HEK293 (cell line): Measurements from ENCODE around the gene CFAP221.

Experiments used
- CTCF ChIA-PET: fragments of 350-600 bp; formaldehyde crosslinking; extraction: SDS; loops from one replicate; lab custom pipeline; 2021; ENCODE audit warnings: antibody characterized with exemption; lab: Yijun Ruan, JAX
- POLR2A ChIA-PET: fragments of 300-600 bp; formaldehyde crosslinking; extraction: SDS; loops from one replicate; lab custom pipeline; 2020; ENCODE audit warnings: antibody characterized with exemption, inconsistent platforms; lab: Yijun Ruan, JAX
- H3K27ac ChIP-seq: fragments of 200-500 bp; sonication (Bioruptor generic); 2 replicates; pipeline ENCODE4 v1.5.1; 2014; ENCODE audit warnings: low read depth, low read length, control low read depth, inconsistent platforms; ENCODE audit errors: extremely low read depth
- H3K36me3 ChIP-seq, 2 experiments: fragments of 200-500 bp in 1 of 2; sonication (Bioruptor generic) in 1 of 2; 1 replicate in 1 of 2; 2 replicates in 1 of 2; pipeline ENCODE4 v1.5.1; 2014 to 2017; ENCODE audit warnings: inconsistent platforms in 2 of 2, low read length in 2 of 2; ENCODE audit not compliant: control insufficient read depth in 2 of 2, insufficient read depth in 1 of 2
- H3K4me1 ChIP-seq: fragments of 200-500 bp; sonication (Bioruptor generic); 2 replicates; pipeline ENCODE4 v1.5.1; 2014; ENCODE audit warnings: mild to moderate bottlenecking, low read length, inconsistent platforms; ENCODE audit not compliant: control insufficient read depth, insufficient read depth
- H3K4me3 ChIP-seq: 2 replicates; pipeline ENCODE4 v1.5.1; 2011; ENCODE audit warnings: low read depth, mild to moderate bottlenecking, control low read depth, low read length, moderate library complexity
- H3K9me3 ChIP-seq: fragments of 200-500 bp; sonication (Bioruptor generic); 2 replicates; pipeline ENCODE4 v1.5.1; 2014; ENCODE audit warnings: low read depth, low read length, inconsistent platforms; ENCODE audit not compliant: control insufficient read depth, insufficient read depth
- BCL11A ChIP-seq: fragments of 450-650 bp; formaldehyde crosslinking; IDR thresholded peaks from 2 replicates; pipeline ENCODE4 v1.5.1; 2016; ENCODE audit warnings: low read depth, missing biosample characterization, missing genetic modification characterization
- KLF10 ChIP-seq: fragments of 450-650 bp; IDR thresholded peaks from 2 replicates; pipeline ENCODE4 v1.5.1; 2018; ENCODE audit warnings: missing biosample characterization, mild to moderate bottlenecking, missing genetic modification characterization
- KLF8 ChIP-seq: fragments of 450-650 bp; formaldehyde crosslinking; IDR thresholded peaks from 2 replicates; pipeline ENCODE4 v1.5.1; 2016; ENCODE audit warnings: missing biosample characterization, missing genetic modification characterization
- RBAK ChIP-seq: fragments of 450-650 bp; formaldehyde crosslinking; IDR thresholded peaks from 2 replicates; pipeline ENCODE4 v1.5.1; 2016; ENCODE audit warnings: missing biosample characterization, missing genetic modification characterization
- SP7 ChIP-seq: fragments of 450-650 bp; formaldehyde crosslinking; IDR thresholded peaks from 2 replicates; pipeline ENCODE4 v1.5.1; 2016; ENCODE audit warnings: missing biosample characterization, missing genetic modification characterization
- ZBTB21 ChIP-seq: fragments of 450-650 bp; formaldehyde crosslinking; IDR thresholded peaks from 2 replicates; pipeline ENCODE4 v1.5.1; 2017; ENCODE audit warnings: missing biosample characterization, missing genetic modification characterization
- ZNF146 ChIP-seq: fragments of 450-650 bp; formaldehyde crosslinking; IDR thresholded peaks from 2 replicates; pipeline ENCODE4 v1.5.1; 2016; ENCODE audit warnings: missing biosample characterization, missing genetic modification characterization
- ZNF221 ChIP-seq: fragments of 450-650 bp; formaldehyde crosslinking; IDR thresholded peaks from 2 replicates; pipeline ENCODE4 v1.5.1; 2017; ENCODE audit warnings: missing biosample characterization, missing genetic modification characterization, borderline replicate concordance
- ZNF266 ChIP-seq: fragments of 450-650 bp; formaldehyde crosslinking; IDR thresholded peaks from 2 replicates; pipeline ENCODE4 v1.5.1; 2016; ENCODE audit warnings: missing biosample characterization, missing genetic modification characterization, low read depth
- ZNF311 ChIP-seq: fragments of 450-650 bp; formaldehyde crosslinking; IDR thresholded peaks from 2 replicates; pipeline ENCODE4 v1.5.1; 2017; ENCODE audit warnings: missing biosample characterization, missing genetic modification characterization, borderline replicate concordance
- ZNF324 ChIP-seq: fragments of 450-650 bp; formaldehyde crosslinking; IDR thresholded peaks from 2 replicates; pipeline ENCODE4 v1.5.1; 2016; ENCODE audit warnings: missing biosample characterization, missing genetic modification characterization
- ZNF335 ChIP-seq: fragments of 450-650 bp; formaldehyde crosslinking; conservative IDR thresholded peaks from 2 replicates; pipeline ENCODE4 v1.5.1; 2016; ENCODE audit warnings: missing biosample characterization, missing genetic modification characterization
- ZNF354C ChIP-seq: fragments of 450-650 bp; formaldehyde crosslinking; IDR thresholded peaks from 2 replicates; pipeline ENCODE4 v1.5.1; 2016; ENCODE audit warnings: missing biosample characterization, missing genetic modification characterization, low read depth, borderline replicate concordance
- ZNF391 ChIP-seq: fragments of 450-650 bp; formaldehyde crosslinking; IDR thresholded peaks from 2 replicates; pipeline ENCODE4 v1.5.1; 2016; ENCODE audit warnings: low read depth, missing biosample characterization, missing genetic modification characterization, borderline replicate concordance
- ZNF394 ChIP-seq: fragments of 450-650 bp; formaldehyde crosslinking; IDR thresholded peaks from 2 replicates; pipeline ENCODE4 v1.5.1; 2016; ENCODE audit warnings: missing biosample characterization, missing genetic modification characterization, mild to moderate bottlenecking, moderate library complexity, borderline replicate concordance
- ZNF549 ChIP-seq: fragments of 450-650 bp; IDR thresholded peaks from 2 replicates; pipeline ENCODE4 v1.5.1; 2018; ENCODE audit warnings: missing biosample characterization, missing genetic modification characterization, mild to moderate bottlenecking, inconsistent platforms, moderate library complexity
- ZNF555 ChIP-seq: fragments of 450-650 bp; formaldehyde crosslinking; conservative IDR thresholded peaks from 2 replicates; pipeline ENCODE4 v1.5.1; 2017; ENCODE audit warnings: missing biosample characterization, mild to moderate bottlenecking, missing genetic modification characterization, inconsistent platforms
- ZNF560 ChIP-seq: fragments of 450-650 bp; formaldehyde crosslinking; IDR thresholded peaks from 2 replicates; pipeline ENCODE4 v1.5.1; 2017; ENCODE audit warnings: missing biosample characterization, missing genetic modification characterization, borderline replicate concordance
- ZNF623 ChIP-seq: fragments of 450-650 bp; formaldehyde crosslinking; IDR thresholded peaks from 2 replicates; pipeline ENCODE4 v1.5.1; 2016; ENCODE audit warnings: missing biosample characterization, missing genetic modification characterization
- ZNF626 ChIP-seq: fragments of 450-650 bp; sonication (Bioruptor Pico); formaldehyde crosslinking; IDR thresholded peaks from 2 replicates; pipeline ENCODE4 v1.5.1; 2018; ENCODE audit warnings: missing biosample characterization, missing genetic modification characterization, inconsistent platforms
- ZNF677 ChIP-seq: fragments of 450-650 bp; IDR thresholded peaks from 2 replicates; pipeline ENCODE4 v1.5.0; 2018; ENCODE audit warnings: missing biosample characterization, mild to moderate bottlenecking, missing genetic modification characterization, moderate library complexity
- ZNF707 ChIP-seq: fragments of 450-650 bp; formaldehyde crosslinking; IDR thresholded peaks from 2 replicates; pipeline ENCODE4 v1.5.1; 2016; ENCODE audit warnings: missing biosample characterization, missing genetic modification characterization
- ZNF768 ChIP-seq: fragments of 450-650 bp; formaldehyde crosslinking; IDR thresholded peaks from 2 replicates; pipeline ENCODE4 v1.5.1; 2018; ENCODE audit warnings: missing biosample characterization, mild to moderate bottlenecking, missing genetic modification characterization
- TF ChIP-seq, protein P1 (sequence below): fragments of 450-650 bp; formaldehyde crosslinking; IDR thresholded peaks from 2 replicates; pipeline ENCODE4 v1.5.1; 2016; ENCODE audit warnings: missing biosample characterization, missing genetic modification characterization
- TF ChIP-seq, protein P2 (sequence below): fragments of 450-650 bp; formaldehyde crosslinking; IDR thresholded peaks from 2 replicates; pipeline ENCODE4 v1.5.1; 2017; ENCODE audit warnings: missing biosample characterization, missing genetic modification characterization

CFAP221 gene

DNA sequence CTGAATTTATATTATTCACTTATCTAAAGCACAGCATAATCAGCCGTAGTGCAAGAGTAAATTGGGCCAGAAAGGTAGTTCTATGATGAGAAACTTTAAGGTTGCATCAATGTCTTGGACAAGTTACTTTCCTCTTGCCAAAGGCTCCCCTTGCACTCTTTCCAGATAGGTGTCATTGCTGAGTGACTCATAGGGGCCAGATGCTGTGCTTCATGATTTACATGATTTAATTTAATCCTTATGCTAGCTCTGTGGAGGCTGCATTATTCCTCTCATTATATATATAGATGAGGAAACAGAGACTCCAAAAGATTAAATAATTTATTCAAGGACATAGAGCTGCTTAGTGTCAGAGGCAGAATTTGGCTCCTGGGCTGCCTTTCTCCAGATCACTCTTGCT, 5.0 kb downstream of the CFAP221 start (continued):
- no peak for TF ChIP-seq ZNF626

GRCh38 chr2:119550346-119550745, 6.1 kb downstream of the CFAP221 start:
- no peak for TF ChIP-seq ZBTB21
- TF ChIP-seq, protein P1, sequence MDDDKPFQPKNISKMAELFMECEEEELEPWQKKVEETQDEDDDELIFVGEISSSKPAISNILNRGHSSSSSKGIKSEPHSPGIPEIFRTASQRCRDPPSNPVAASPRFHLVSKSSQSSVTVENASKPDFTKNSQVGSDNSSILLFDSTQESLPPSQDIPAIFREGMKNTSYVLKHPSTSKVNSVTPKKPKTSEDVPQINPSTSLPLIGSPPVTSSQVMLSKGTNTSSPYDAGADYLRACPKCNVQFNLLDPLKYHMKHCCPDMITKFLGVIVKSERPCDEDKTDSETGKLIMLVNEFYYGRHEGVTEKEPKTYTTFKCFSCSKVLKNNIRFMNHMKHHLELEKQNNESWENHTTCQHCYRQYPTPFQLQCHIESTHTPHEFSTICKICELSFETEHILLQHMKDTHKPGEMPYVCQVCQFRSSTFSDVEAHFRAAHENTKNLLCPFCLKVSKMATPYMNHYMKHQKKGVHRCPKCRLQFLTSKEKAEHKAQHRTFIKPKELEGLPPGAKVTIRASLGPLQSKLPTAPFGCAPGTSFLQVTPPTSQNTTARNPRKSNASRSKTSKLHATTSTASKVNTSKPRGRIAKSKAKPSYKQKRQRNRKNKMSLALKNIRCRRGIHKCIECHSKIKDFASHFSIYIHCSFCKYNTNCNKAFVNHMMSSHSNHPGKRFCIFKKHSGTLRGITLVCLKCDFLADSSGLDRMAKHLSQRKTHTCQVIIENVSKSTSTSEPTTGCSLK (tag by site-specific recombination), result no peak
- Histone ChIP-seq H3K9me3 (no peaks in the 10 kb centered on the region), H3K27ac (no peak overlapping the region), H3K36me3 (peaks cover 0 to 3% of the 10 kb centered on the region in 2 experiments; a peak in 1 of 3 replicates), H3K4me3 (no peak overlapping the region), H3K4me1 (0 out of 2 replicates have a peak, but pooled peaks cover 5% of the 10 kb centered on the region)
- POLR2A ChIA-PET, result no interaction called here
- CTCF ChIA-PET, result no interaction called here

GRCh38 chr2:119550856-119551255, 6.6 kb downstream of the CFAP221 start:
- H3K4me3 ChIP-seq, result no peak overlapping the region
- ChIA-PET POLR2A (no interaction called here), CTCF (interaction anchor here (1.0 to 1.2 kb wide), 3 partner anchors 75 to 331 kb away, joined by 3 to 6 read pairs (median 5); no protein-coding TSS in a partner anchor)

GRCh38 chr2:119552902-119553301, 8.7 kb downstream of the CFAP221 start:
- POLR2A ChIA-PET, result no interaction called here
- CTCF ChIA-PET, result no interaction called here
- TF ChIP-seq ZNF266 (tag by site-specific recombination) (no peak), ZNF391 (tag by site-specific recombination) (no peak), KLF10 (tag by site-specific recombination) (no peak), BCL11A (no peak), KLF8 (tag by site-specific recombination) (no peak), ZNF549 (tag by site-specific recombination) (no peak), ZNF354C (tag by site-specific recombination) (no peak), ZNF324 (tag by site-specific recombination) (no peak), ZNF394 (tag by site-specific recombination) (no peak), ZNF555 (tag by site-specific recombination) (no peak), ZNF623 (tag by site-specific recombination) (no peak), ZNF560 (no peak), ZNF707 (tag by site-specific recombination) (no peak), ZNF311 (tag by site-specific recombination) (no peak), ZNF335 (tag by site-specific recombination) (no peak)
- TF ChIP-seq, protein P2, sequence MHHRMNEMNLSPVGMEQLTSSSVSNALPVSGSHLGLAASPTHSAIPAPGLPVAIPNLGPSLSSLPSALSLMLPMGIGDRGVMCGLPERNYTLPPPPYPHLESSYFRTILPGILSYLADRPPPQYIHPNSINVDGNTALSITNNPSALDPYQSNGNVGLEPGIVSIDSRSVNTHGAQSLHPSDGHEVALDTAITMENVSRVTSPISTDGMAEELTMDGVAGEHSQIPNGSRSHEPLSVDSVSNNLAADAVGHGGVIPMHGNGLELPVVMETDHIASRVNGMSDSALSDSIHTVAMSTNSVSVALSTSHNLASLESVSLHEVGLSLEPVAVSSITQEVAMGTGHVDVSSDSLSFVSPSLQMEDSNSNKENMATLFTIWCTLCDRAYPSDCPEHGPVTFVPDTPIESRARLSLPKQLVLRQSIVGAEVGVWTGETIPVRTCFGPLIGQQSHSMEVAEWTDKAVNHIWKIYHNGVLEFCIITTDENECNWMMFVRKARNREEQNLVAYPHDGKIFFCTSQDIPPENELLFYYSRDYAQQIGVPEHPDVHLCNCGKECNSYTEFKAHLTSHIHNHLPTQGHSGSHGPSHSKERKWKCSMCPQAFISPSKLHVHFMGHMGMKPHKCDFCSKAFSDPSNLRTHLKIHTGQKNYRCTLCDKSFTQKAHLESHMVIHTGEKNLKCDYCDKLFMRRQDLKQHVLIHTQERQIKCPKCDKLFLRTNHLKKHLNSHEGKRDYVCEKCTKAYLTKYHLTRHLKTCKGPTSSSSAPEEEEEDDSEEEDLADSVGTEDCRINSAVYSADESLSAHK, result no peak
- H3K4me1 ChIP-seq, result 0 out of 2 replicates have a peak, but pooled peaks cover 5% of the 10 kb centered on the region
- no peak overlapping the region for H3K27ac ChIP-seq
- no peaks in the 10 kb centered on the region for H3K9me3 ChIP-seq
- H3K36me3 ChIP-seq, result no peaks in the 10 kb centered on the region
- no peak overlapping the region for H3K4me3 ChIP-seq

More at GRCh38 chr2:119550856-119551255, 6.6 kb downstream of the CFAP221 start:
- TF ChIP-seq ZNF146 (tag by site-specific recombination) (no peak), ZNF768 (no peak), ZNF677 (tag by site-specific recombination) (no peak), RBAK (tag by site-specific recombination) (no peak), SP7 (tag by site-specific recombination) (no peak), ZNF221 (tag by site-specific recombination) (no peak)
- H3K9me3 ChIP-seq, result no peaks in the 10 kb centered on the region
- H3K36me3 ChIP-seq, result peaks cover 0 to 3% of the 10 kb centered on the region in 2 experiments; a peak in 1 of 3 replicates
- H3K4me1 ChIP-seq, result 0 out of 2 replicates have a peak, but pooled peaks cover 5% of the 10 kb centered on the region
- no peak overlapping the region for H3K27ac ChIP-seq
